Endothelial cell (in vitro differentiated cells): ENCODE data around the gene CUBN. TPM values are rescaled to one million over a fixed set of nuclear protein-coding genes. Genes with fewer than 3 reads are reported as not detected.
A peak's percentile ranks its signal among the peaks of the same experiment; 100 is the strongest.

Experiments
- DNase-seq: peaks from one replicate; pipeline ENCODE4 v3.0.0; 2021; ENCODE audit warnings: low spot score
- H3K27ac Mint-ChIP-seq: one replicate; pipeline ENCODE4 v1.8.0; 2021; ENCODE audit warnings: mixed read lengths, inconsistent platforms; ENCODE audit not compliant: unreplicated experiment
- H3K27me3 Mint-ChIP-seq: one replicate; pipeline ENCODE4 v1.8.0; 2021; ENCODE audit warnings: mild to moderate bottlenecking, moderate library complexity, mixed read lengths, inconsistent platforms; ENCODE audit not compliant: unreplicated experiment
- H3K36me3 Mint-ChIP-seq: one replicate; pipeline ENCODE4 v1.8.0; 2021; ENCODE audit warnings: mild to moderate bottlenecking, low read depth, mixed read lengths, inconsistent platforms; ENCODE audit not compliant: unreplicated experiment
- H3K4me1 Mint-ChIP-seq: one replicate; pipeline ENCODE4 v1.8.0; 2021; ENCODE audit warnings: mild to moderate bottlenecking, mixed read lengths, inconsistent platforms; ENCODE audit not compliant: unreplicated experiment
- H3K4me3 Mint-ChIP-seq: one replicate; pipeline ENCODE4 v1.8.0; 2021; ENCODE audit warnings: mild to moderate bottlenecking, mixed read lengths, inconsistent platforms; ENCODE audit not compliant: unreplicated experiment
- H3K9me3 Mint-ChIP-seq: one replicate; pipeline ENCODE4 v1.8.0; 2021; ENCODE audit warnings: mixed read lengths, inconsistent platforms; ENCODE audit not compliant: unreplicated experiment
- CTCF ChIP-seq: fragments of 200-600 bp; sonication (generic); IDR thresholded peaks from one replicate; pipeline ENCODE4 v1.5.0; 2021; ENCODE audit warnings: antibody characterized with exemption; ENCODE audit not compliant: unreplicated experiment
- total RNA-seq: library from RNA; stranded (reverse); fragmentation: NEBNext Ultra II Directional; extraction: Animal tissue kit (Norgen Biotek cat#: 25700); gene quantifications from one replicate; pipeline ENCODE4 v1.2.1, GENCODE V29; 2021; ENCODE audit not compliant: unreplicated experiment

The CUBN gene
- total RNA-seq, 1 donor from 2014 or later: 8.8 TPM

GRCh38 chr10:17029239-17029580, 100.4 kb downstream of the CUBN start:
- no peak for DNase-seq
- no peak for TF ChIP-seq CTCF
- Mint-ChIP-seq H3K36me3 (no peaks in the 10 kb centered on the region), H3K4me3 (no peak overlapping the region), H3K27me3 (no peaks in the 10 kb centered on the region), H3K27ac (peak overlapping the region; percentile 95), H3K9me3 (no peaks in the 10 kb centered on the region), H3K4me1 (peaks cover 60% of the 10 kb centered on the region)

- Mint-ChIP-seq H3K9me3 (no peaks in the 10 kb centered on the region), H3K4me1 (peaks cover 61% of the 10 kb centered on the region), H3K36me3 (no peaks in the 10 kb centered on the region), H3K27me3 (no peaks in the 10 kb centered on the region), H3K27ac (peak overlapping the region; percentile 95), H3K4me3 (no peak overlapping the region)
- DNase-seq: no peak
- no peak for TF ChIP-seq CTCF
These were observed 100.8 kb downstream of the CUBN start for GRCh38 chr10:17028798-17029197.

- peaks cover 4% of the 10 kb centered on the region for H3K27me3 Mint-ChIP-seq
- peaks cover 69% of the 10 kb centered on the region for H3K4me1 Mint-ChIP-seq
- no peak overlapping the region for H3K4me3 Mint-ChIP-seq
- H3K27ac Mint-ChIP-seq: peak overlapping the region; percentile 85
- TF ChIP-seq CTCF: no peak
- no peak for DNase-seq
- no peaks in the 10 kb centered on the region for H3K9me3 Mint-ChIP-seq
- no peaks in the 10 kb centered on the region for H3K36me3 Mint-ChIP-seq
These were observed 102.7 kb downstream of the CUBN start for GRCh38 chr10:17026686-17027485.

DNA sequence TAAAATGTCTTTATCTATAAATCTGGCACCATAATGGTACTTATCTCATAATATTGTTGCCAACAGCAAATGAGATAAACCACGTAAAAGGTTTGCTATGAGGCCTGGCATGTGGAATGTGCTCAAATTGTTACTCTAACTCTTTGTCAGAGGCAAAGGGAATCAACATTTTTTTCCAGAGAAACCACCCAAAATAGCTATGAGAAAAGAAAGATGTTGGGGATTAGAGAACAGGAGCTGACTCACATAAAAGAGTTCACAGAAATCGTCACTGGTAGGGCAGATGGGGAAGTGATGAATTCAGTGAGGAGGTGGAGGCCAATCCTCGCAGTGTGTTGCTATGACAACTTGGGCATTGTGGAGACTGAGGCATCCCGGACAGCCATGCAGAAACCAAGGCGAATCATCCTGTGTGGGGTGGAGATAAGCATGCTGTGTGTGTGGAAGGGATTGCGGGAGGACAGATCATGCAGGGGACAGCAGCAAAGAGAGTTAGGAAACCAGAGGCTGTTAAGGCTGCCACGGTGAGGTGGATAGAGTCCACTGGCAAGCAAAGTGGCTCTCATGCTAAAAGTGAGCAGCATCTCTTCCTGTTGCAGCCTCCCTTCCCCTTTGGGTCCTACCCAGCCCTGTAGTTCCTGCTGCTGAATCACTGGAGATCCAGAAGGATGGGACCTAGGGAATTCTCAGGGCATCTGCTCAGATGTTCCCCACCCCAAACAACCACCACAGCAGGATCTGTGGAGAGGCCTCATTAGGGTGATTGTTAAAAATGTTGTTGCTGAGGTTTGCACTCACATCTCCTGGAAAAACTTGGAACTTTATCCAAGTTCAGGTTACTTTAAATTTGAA, 103.9 kb downstream of the CUBN start:
- H3K4me1 Mint-ChIP-seq: peaks cover 67% of the 10 kb centered on the region
- no peak for TF ChIP-seq CTCF
- H3K27me3 Mint-ChIP-seq: peaks cover 4% of the 10 kb centered on the region
- no peak overlapping the region for H3K4me3 Mint-ChIP-seq
- no peaks in the 10 kb centered on the region for H3K9me3 Mint-ChIP-seq
- H3K27ac Mint-ChIP-seq: peak overlapping the region; percentile 33
- H3K36me3 Mint-ChIP-seq: no peaks in the 10 kb centered on the region
- DNase-seq: no peak

GRCh38 chr10:17024461-17024860, 105.2 kb downstream of the CUBN start:
- H3K9me3 Mint-ChIP-seq: peaks cover 2% of the 10 kb centered on the region
- H3K4me3 Mint-ChIP-seq: no peak overlapping the region
- H3K27me3 Mint-ChIP-seq: peaks cover 5% of the 10 kb centered on the region
- H3K27ac Mint-ChIP-seq: peak overlapping the region; percentile 100
- TF ChIP-seq CTCF: no peak
- H3K36me3 Mint-ChIP-seq: peaks cover 7% of the 10 kb centered on the region
- DNase-seq: no peak
- H3K4me1 Mint-ChIP-seq: peaks cover 59% of the 10 kb centered on the region
